Caco-2 (cell line): Measurements from ENCODE around the gene ZNF202. TPM values are rescaled to one million over a fixed set of nuclear protein-coding genes. Genes with fewer than 3 reads are reported as not detected.

ENCODE experiments used
- BruUV-seq: library from RNA; stranded (reverse); fragments of 400-500 nt; replicated peaks from 2 replicates; lab custom pipeline; 2021; lab: Mats Ljungman, UMichigan
- CTCF ChIA-PET: fragments of 300-600 bp; sonication (Branson Sonifier 250); formaldehyde crosslinking; loops from one replicate; lab custom pipeline; 2022; ENCODE audit warnings: antibody characterized with exemption; lab: Charles Lee
- POLR2A ChIA-PET: fragments of 300-600 bp; sonication (Branson Sonifier 250); formaldehyde crosslinking; loops from one replicate; lab custom pipeline; 2022; ENCODE audit warnings: antibody characterized with exemption; lab: Charles Lee
- DNase-seq, 2 experiments: peaks; one replicate each; pipeline versions ENCODE4 v3.0.0 to v3.0.0-alpha.2; 2020 to 2022
- H3K27me3 ChIP-seq: replicated peaks from 2 replicates; pipeline ENCODE4 v1.6.0; 2011; ENCODE audit warnings: low read length; ENCODE audit not compliant: control insufficient read depth, insufficient read depth
- H3K36me3 ChIP-seq: 2 replicates; pipeline ENCODE4 v1.5.1; 2011; ENCODE audit warnings: low read length; ENCODE audit not compliant: control insufficient read depth, insufficient read depth
- H3K4me1 ChIP-seq: fragments of 250-450 bp; sonication (Bioruptor Pico); 2 replicates; pipeline ENCODE4 v1.5.1; 2020; ENCODE audit warnings: mild to moderate bottlenecking
- H3K4me3 ChIP-seq: 2 replicates; pipeline ENCODE4 v1.5.1; 2011; ENCODE audit warnings: low read depth, mild to moderate bottlenecking, control low read depth, low read length
- H3K9me3 ChIP-seq: fragments of 250-450 bp; sonication (Bioruptor Pico); 2 replicates; pipeline ENCODE4 v1.5.1; 2020; ENCODE audit warnings: mild to moderate bottlenecking, moderate library complexity
- H3K27ac Mint-ChIP-seq: one replicate; pipeline ENCODE4 v1.8.0; 2022; ENCODE audit warnings: mixed read lengths; ENCODE audit not compliant: unreplicated experiment
- H3K27me3 Mint-ChIP-seq: one replicate; pipeline ENCODE4 v1.8.0; 2022; ENCODE audit warnings: mixed read lengths; ENCODE audit not compliant: insufficient read depth, unreplicated experiment
- H3K36me3 Mint-ChIP-seq: one replicate; pipeline ENCODE4 v1.8.0; 2022; ENCODE audit warnings: mild to moderate bottlenecking, mixed read lengths; ENCODE audit not compliant: insufficient read depth, unreplicated experiment
- H3K4me1 Mint-ChIP-seq: one replicate; pipeline ENCODE4 v1.8.0; 2022; ENCODE audit warnings: low read depth, mixed read lengths; ENCODE audit not compliant: unreplicated experiment
- H3K4me3 Mint-ChIP-seq: one replicate; pipeline ENCODE4 v1.8.0; 2022; ENCODE audit warnings: mild to moderate bottlenecking, moderate library complexity, mixed read lengths; ENCODE audit not compliant: unreplicated experiment
- H3K9me3 Mint-ChIP-seq: one replicate; pipeline ENCODE4 v1.8.0; 2022; ENCODE audit warnings: mixed read lengths; ENCODE audit not compliant: unreplicated experiment
- intact Hi-C: fragments of 100-400 bp; cut with micrococcal nuclease; formaldehyde crosslinking; loops from one replicate; pipeline ENCODE4 v1.10.0; 2022; ENCODE audit not compliant: unreplicated experiment
- total RNA-seq: library from RNA; stranded (reverse); gene quantifications from 2 replicates; pipeline ENCODE4 v1.2.3, GENCODE V29; 2022
- TF ChIP-seq, protein P1 (sequence below), 2 experiments: fragments of 200-600 bp in 1 of 2; IDR thresholded peaks; 1 replicate in 1 of 2; 2 replicates in 1 of 2; pipeline versions ENCODE4 v1.5.1 to v1.8.0; 2011 to 2022; ENCODE audit warnings: antibody characterized with exemption in 1 of 2, control low read depth in 1 of 2, inconsistent platforms in 1 of 2, low read depth in 1 of 2, low read length in 1 of 2, mild to moderate bottlenecking in 1 of 2, moderate library complexity in 1 of 2; ENCODE audit not compliant: insufficient read depth in 1 of 2, severe bottlenecking in 1 of 2, unreplicated experiment in 1 of 2

ZNF202 gene
- total RNA-seq, 1 experiment from 2014 or later, result 25.5 TPM

DNA sequence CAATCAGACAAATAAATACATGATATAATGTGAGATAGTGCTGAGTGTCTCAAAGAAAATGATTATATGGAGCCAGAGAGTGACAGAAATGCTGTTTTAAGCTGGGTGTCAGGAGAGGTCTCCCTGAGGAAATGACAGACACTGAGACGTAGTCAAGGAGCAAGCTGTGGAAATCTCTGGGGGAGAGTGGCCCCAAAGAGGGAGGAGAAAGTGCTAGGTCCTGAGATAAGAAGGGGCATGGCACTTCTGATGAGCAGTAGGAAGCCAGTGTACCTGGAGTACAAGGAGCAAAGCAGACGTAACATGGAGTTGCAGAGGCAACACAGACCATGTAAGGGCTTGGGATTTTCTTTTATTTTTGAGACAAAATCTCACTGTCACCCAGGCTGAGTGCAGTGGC lies 38.8 kb downstream of the ZNF202 start:
- DNase-seq, result no peak
- intact Hi-C loops, result no loop called here
- Mint-ChIP-seq H3K27me3 (peaks cover 9% of the 10 kb centered on the region), H3K36me3 (no peaks in the 10 kb centered on the region), H3K27ac (no peak overlapping the region), H3K9me3 (no peaks in the 10 kb centered on the region), H3K4me3 (no peak overlapping the region), H3K4me1 (peaks cover 5% of the 10 kb centered on the region)
- Histone ChIP-seq H3K27me3 (peaks cover 1% of the 10 kb centered on the region; the same call in 1 of the 2 replicates), H3K9me3 (no peaks in the 10 kb centered on the region), H3K36me3 (no peaks in the 10 kb centered on the region), H3K4me3 (no peak overlapping the region), H3K4me1 (peaks cover 4% of the 10 kb centered on the region; the same call in 1 of the 2 replicates)
- ChIA-PET CTCF (interaction anchor here (0.9 kb wide), 1 partner anchor 123 kb away, joined by 4 read pairs; no protein-coding TSS in a partner anchor), POLR2A (no interaction called here)
- TF ChIP-seq, protein P1, sequence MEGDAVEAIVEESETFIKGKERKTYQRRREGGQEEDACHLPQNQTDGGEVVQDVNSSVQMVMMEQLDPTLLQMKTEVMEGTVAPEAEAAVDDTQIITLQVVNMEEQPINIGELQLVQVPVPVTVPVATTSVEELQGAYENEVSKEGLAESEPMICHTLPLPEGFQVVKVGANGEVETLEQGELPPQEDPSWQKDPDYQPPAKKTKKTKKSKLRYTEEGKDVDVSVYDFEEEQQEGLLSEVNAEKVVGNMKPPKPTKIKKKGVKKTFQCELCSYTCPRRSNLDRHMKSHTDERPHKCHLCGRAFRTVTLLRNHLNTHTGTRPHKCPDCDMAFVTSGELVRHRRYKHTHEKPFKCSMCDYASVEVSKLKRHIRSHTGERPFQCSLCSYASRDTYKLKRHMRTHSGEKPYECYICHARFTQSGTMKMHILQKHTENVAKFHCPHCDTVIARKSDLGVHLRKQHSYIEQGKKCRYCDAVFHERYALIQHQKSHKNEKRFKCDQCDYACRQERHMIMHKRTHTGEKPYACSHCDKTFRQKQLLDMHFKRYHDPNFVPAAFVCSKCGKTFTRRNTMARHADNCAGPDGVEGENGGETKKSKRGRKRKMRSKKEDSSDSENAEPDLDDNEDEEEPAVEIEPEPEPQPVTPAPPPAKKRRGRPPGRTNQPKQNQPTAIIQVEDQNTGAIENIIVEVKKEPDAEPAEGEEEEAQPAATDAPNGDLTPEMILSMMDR (IDR thresholded peaks at IDR 0.05; ENCODE audit: insufficient read depth in 1 of 2, low read depth in 1 of 2, low read length in 1 of 2, severe bottlenecking in 1 of 2, unreplicated experiment in 1 of 2), result no peak
- BruUV-seq, result no TSS peak

DNA sequence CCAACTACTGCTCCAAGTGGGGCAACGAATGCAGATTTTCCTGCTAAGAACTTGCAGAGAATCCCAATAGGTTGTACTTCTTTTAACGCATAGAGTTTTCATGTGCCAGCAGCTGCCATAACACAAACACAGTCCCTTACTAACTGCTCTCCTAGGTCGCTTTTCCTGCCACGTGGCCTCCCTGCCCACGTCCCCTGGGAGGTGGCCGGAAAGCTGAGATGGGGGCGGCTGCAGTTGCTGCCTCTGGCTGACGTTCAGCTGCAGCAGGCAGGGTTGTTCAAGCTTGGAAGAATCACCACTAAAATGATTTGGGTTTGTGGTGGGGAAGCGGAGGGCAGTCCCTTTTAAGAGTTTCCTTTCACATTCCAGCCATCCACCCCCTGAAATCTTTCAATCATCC lies 39.3 kb downstream of the ZNF202 start:
- intact Hi-C loops, result no loop called here
- peaks cover 15% of the 10 kb centered on the region for H3K27me3 Mint-ChIP-seq
- CTCF ChIA-PET, result no interaction called here

DNA sequence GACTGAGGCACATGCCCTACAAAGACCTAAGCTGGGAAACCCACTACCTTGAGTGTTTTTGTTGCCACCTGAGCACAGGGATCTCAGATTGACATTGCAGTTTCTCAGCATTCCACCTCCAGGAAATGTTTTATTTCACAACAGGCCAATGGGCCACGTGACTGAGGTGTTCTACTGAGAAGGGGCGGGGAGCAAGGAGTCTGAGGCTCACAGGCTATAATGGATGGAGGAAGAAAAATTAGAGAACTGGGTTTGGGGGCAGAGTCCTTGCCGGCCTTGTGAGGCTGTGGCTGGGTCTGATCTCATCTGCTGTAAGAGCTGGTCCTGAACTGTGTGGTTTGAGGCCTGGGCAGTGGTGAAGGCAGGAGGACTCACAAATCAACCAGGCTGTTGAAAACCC lies 40.7 kb downstream of the ZNF202 start:
- Mint-ChIP-seq H3K27ac (no peak overlapping the region), H3K36me3 (no peaks in the 10 kb centered on the region), H3K27me3 (peaks cover 20% of the 10 kb centered on the region), H3K4me3 (no peak overlapping the region), H3K4me1 (no peaks in the 10 kb centered on the region), H3K9me3 (no peaks in the 10 kb centered on the region)
- Histone ChIP-seq H3K4me3 (no peak overlapping the region), H3K9me3 (no peaks in the 10 kb centered on the region), H3K27me3 (peaks cover 1% of the 10 kb centered on the region; the same call in 1 of the 2 replicates), H3K4me1 (peaks cover 4% of the 10 kb centered on the region; the same call in 1 of the 2 replicates), H3K36me3 (no peaks in the 10 kb centered on the region)
- DNase-seq, result no peak
- intact Hi-C loops, result no loop called here
- no TSS peak for BruUV-seq
- POLR2A ChIA-PET, result no interaction called here
- TF ChIP-seq, protein P1 (IDR thresholded peaks at IDR 0.05; ENCODE audit: insufficient read depth in 1 of 2, low read depth in 1 of 2, low read length in 1 of 2, severe bottlenecking in 1 of 2, unreplicated experiment in 1 of 2), result no peak
- CTCF ChIA-PET, result interaction anchor here (0.7 kb wide), 1 partner anchor 53 kb away, joined by 5 read pairs; no protein-coding TSS in a partner anchor

More for the DNA sequence above, 39.3 kb downstream of the ZNF202 start:
- no peak overlapping the region for H3K27ac Mint-ChIP-seq
- no peak for DNase-seq
- no peaks in the 10 kb centered on the region for H3K9me3 Mint-ChIP-seq
- POLR2A ChIA-PET, result no interaction called here
- H3K4me1 Mint-ChIP-seq, result no peaks in the 10 kb centered on the region
- H3K36me3 ChIP-seq, result no peaks in the 10 kb centered on the region
- H3K9me3 ChIP-seq, result no peaks in the 10 kb centered on the region
- peaks cover 4% of the 10 kb centered on the region; the same call in 1 of the 2 replicates for H3K4me1 ChIP-seq
- no peaks in the 10 kb centered on the region for H3K36me3 Mint-ChIP-seq
- H3K4me3 ChIP-seq, result no peak overlapping the region
- H3K4me3 Mint-ChIP-seq, result no peak overlapping the region
- H3K27me3 ChIP-seq, result peaks cover 1% of the 10 kb centered on the region; the same call in 1 of the 2 replicates
- BruUV-seq, result no TSS peak
- TF ChIP-seq, protein P1 (IDR thresholded peaks at IDR 0.05; ENCODE audit: insufficient read depth in 1 of 2, low read depth in 1 of 2, low read length in 1 of 2, severe bottlenecking in 1 of 2, unreplicated experiment in 1 of 2), result no peak
